DOHH2 (cell line): ENCODE data around the gene TERT.
"Not testable (repeated sequence)": the region's sequence is repeated elsewhere in the genome, so short reads cannot be mapped to it uniquely, and the experiment has no call there.

Experiments
- H3F3A ChIP-seq: fragments of 200-600 bp; sonication (generic), shearing (Covaris generic); 2 replicates; pipeline ENCODE4 v1.6.0; 2016; ENCODE audit warnings: antibody characterized with exemption, mild to moderate bottlenecking; ENCODE audit not compliant: control insufficient read depth, insufficient read depth
- H3K27ac ChIP-seq: fragments of 200-600 bp; sonication (generic); 2 replicates; pipeline ENCODE4 v1.5.1; 2014; ENCODE audit warnings: low read depth, mild to moderate bottlenecking, low read length, moderate library complexity
- H3K27me3 ChIP-seq: fragments of 200-600 bp; sonication (generic); 2 replicates; pipeline ENCODE4 v1.6.1; 2014; ENCODE audit warnings: mild to moderate bottlenecking, low read length, mixed read lengths; ENCODE audit not compliant: control insufficient read depth
- H3K36me3 ChIP-seq: fragments of 200-600 bp; sonication (generic); 2 replicates; pipeline ENCODE4 v1.6.1; 2014; ENCODE audit warnings: mild to moderate bottlenecking, low read length, moderate library complexity, mixed read lengths; ENCODE audit not compliant: control insufficient read depth
- H3K4me1 ChIP-seq: fragments of 200-600 bp; sonication (generic); 2 replicates; pipeline ENCODE4 v1.6.1; 2014; ENCODE audit warnings: mild to moderate bottlenecking, low read length, mixed read lengths; ENCODE audit not compliant: control insufficient read depth
- H3K4me2 ChIP-seq: fragments of 200-600 bp; sonication (generic); 2 replicates; pipeline ENCODE4 v1.6.0; 2014; ENCODE audit warnings: mild to moderate bottlenecking, low read length, moderate library complexity
- H3K4me3 ChIP-seq: fragments of 200-600 bp; sonication (generic); 2 replicates; pipeline ENCODE4 v1.5.1; 2014; ENCODE audit warnings: mild to moderate bottlenecking, low read length, mixed read lengths
- H3K79me2 ChIP-seq: fragments of 200-600 bp; sonication (generic); 2 replicates; pipeline ENCODE4 v1.6.1; 2014; ENCODE audit warnings: mild to moderate bottlenecking, low read length, mixed read lengths; ENCODE audit not compliant: control insufficient read depth
- H3K9me2 ChIP-seq: fragments of 200-600 bp; sonication (generic); replicated peaks from 2 replicates; pipeline ENCODE4 v1.6.1; 2014; ENCODE audit warnings: mild to moderate bottlenecking, low read length, mixed read lengths; ENCODE audit not compliant: control insufficient read depth
- H3K9me3 ChIP-seq: fragments of 200-600 bp; sonication (generic); 2 replicates; pipeline ENCODE4 v1.6.1; 2014; ENCODE audit warnings: antibody characterized with exemption, low read length, mixed read lengths; ENCODE audit not compliant: control insufficient read depth, insufficient read depth
- H4K20me1 ChIP-seq: fragments of 200-600 bp; sonication (generic); 2 replicates; pipeline ENCODE4 v1.6.0; 2014; ENCODE audit warnings: low read depth, mild to moderate bottlenecking, antibody characterized with exemption, low read length, moderate library complexity; ENCODE audit not compliant: control insufficient read depth, insufficient read depth
- EZH2phosphoT487 ChIP-seq: fragments of 200-600 bp; sonication (generic); IDR thresholded peaks from 2 replicates; pipeline ENCODE4 v1.6.1; 2017; ENCODE audit warnings: borderline replicate concordance, mild to moderate bottlenecking, antibody characterized with exemption, low read length, moderate library complexity, mixed read lengths
- TF ChIP-seq, protein P1 (sequence below): fragments of 200-600 bp; sonication (generic); IDR thresholded peaks from one replicate; pipeline ENCODE4 v1.5.1; 2014; ENCODE audit warnings: antibody characterized with exemption, mild to moderate bottlenecking, low read depth, low read length; ENCODE audit not compliant: poor library complexity, severe bottlenecking

Gene TERT

DNA sequence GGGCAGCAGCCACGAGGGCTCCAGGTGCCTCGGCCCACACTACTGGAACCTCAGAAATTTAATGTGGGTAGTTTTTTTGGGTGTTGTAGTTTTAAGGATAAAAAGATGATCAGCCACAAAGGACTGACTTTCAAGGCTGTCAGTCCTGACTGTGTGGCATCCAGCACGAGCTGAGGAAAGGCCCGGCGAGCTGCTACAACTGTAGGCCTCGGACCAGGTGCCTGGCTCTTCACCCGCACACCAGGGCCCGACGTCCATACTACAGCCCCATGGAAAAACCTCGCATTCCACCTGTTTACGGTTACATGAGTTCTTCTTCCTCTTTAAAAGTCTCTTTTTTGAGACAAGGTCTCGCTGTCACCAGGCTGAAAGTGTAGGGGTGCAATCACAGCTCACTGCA lies 47.4 kb upstream of the TERT start:
- Histone ChIP-seq H3K4me1 (peaks cover 61% of the 10 kb centered on the region), H3K36me3 (peaks cover 70% of the 10 kb centered on the region), H3K9me3 (no peaks in the 10 kb centered on the region), H3F3A (peaks cover 18% of the 10 kb centered on the region), H3K79me2 (peaks cover 85% of the 10 kb centered on the region), H4K20me1 (peaks cover 7% of the 10 kb centered on the region; the same call in 1 of the 2 replicates), H3K4me3 (peak overlapping the region; percentile 90), H3K9me2 (no peaks in the 10 kb centered on the region), H3K27me3 (no peaks in the 10 kb centered on the region), H3K4me2 (peak overlapping the region; percentile 99), H3K27ac (peak overlapping the region; percentile 88)
- TF ChIP-seq, protein P1, sequence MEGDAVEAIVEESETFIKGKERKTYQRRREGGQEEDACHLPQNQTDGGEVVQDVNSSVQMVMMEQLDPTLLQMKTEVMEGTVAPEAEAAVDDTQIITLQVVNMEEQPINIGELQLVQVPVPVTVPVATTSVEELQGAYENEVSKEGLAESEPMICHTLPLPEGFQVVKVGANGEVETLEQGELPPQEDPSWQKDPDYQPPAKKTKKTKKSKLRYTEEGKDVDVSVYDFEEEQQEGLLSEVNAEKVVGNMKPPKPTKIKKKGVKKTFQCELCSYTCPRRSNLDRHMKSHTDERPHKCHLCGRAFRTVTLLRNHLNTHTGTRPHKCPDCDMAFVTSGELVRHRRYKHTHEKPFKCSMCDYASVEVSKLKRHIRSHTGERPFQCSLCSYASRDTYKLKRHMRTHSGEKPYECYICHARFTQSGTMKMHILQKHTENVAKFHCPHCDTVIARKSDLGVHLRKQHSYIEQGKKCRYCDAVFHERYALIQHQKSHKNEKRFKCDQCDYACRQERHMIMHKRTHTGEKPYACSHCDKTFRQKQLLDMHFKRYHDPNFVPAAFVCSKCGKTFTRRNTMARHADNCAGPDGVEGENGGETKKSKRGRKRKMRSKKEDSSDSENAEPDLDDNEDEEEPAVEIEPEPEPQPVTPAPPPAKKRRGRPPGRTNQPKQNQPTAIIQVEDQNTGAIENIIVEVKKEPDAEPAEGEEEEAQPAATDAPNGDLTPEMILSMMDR: no peak
- TF ChIP-seq EZH2phosphoT487: no peak

DNA sequence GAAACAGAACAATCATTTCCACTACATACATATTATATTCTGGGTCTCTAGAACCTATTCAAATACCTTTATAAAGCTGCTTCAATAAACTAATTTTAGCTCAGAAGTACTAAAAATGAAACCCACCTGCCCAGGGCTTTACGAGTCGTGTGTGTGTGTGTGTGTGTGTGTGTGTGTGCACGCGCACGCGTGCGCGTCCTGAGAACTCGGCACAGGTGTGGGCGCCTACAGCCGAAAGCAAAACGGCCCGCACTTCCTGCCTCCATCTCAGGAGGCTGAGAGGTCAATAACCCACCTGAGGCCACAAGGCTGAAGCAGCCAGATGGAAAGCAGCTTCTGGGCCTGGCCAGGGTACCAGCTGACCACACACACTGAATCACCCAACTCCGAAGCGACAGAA lies 47.0 kb upstream of the TERT start:
- Histone ChIP-seq H3K4me1 (peaks cover 65% of the 10 kb centered on the region), H3K9me3 (no peaks in the 10 kb centered on the region), H3K27ac (peak overlapping the region; percentile 88), H3K4me3 (peak overlapping the region; percentile 90), H3K27me3 (no peaks in the 10 kb centered on the region), H3K4me2 (peak overlapping the region; percentile 99), H3K79me2 (peaks cover 89% of the 10 kb centered on the region), H3F3A (peaks cover 18% of the 10 kb centered on the region), H3K9me2 (no peaks in the 10 kb centered on the region), H3K36me3 (peaks cover 74% of the 10 kb centered on the region), H4K20me1 (peaks cover 7% of the 10 kb centered on the region; the same call in 1 of the 2 replicates)
- TF ChIP-seq, protein P1: no peak
- TF ChIP-seq EZH2phosphoT487: no peak

DNA sequence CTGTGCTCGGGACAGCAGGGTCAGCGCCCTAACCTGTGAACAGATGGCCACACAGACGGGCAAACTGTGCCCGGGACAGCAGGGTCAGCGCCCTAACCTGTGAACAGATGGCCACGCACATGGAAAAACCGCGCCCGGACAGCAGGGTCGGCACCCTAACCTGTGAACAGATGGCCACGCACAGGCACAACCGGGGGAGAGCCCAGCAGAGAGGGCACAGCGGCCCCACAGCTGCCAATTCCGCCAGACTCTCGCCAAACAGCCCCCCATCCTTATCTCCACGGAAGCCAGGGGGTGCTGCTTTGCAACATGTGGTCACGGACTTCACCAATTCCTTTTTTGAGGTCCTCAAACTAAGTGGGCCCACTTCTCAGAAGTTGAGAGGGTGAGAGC lies 44.9 kb upstream of the TERT start:
- H3K9me3 ChIP-seq, H3K9me2 ChIP-seq, H3K4me2 ChIP-seq, H4K20me1 ChIP-seq, H3K27ac ChIP-seq, H3K4me3 ChIP-seq, H3K27me3 ChIP-seq: not testable (repeated sequence)
- peaks cover 69% of the 10 kb centered on the region for H3K4me1 ChIP-seq
- peaks cover 95% of the 10 kb centered on the region for H3K36me3 ChIP-seq
- peaks cover 18% of the 10 kb centered on the region for H3F3A ChIP-seq
- H3K79me2 ChIP-seq: peaks cover 97% of the 10 kb centered on the region

DNA sequence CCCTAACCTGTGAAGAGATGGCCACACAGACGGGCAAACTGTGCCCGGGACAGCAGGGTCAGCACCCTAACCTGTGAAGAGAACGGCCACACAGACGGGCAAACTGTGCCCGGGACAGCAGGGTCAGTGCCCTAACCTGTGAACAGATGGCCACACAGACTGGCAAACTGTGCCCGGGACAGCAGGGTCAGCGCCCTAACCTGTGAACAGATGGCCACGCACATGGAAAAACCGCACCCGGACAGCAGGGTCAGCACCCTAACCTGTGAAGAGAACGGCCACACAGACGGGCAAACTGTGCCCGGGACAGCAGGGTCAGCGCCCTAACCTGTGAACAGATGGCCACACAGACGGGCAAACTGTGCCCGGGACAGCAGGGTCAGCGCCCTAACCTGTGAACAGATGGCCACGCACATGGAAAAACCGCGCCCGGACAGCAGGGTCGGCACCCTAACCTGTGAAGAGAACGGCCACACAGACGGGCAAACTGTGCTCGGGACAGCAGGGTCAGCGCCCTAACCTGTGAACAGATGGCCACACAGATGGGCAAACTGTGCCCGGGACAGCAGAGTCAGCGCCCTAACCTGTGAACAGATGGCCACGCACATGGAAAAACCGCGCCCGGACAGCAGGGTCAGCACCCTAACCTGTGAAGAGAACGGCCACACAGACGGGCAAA lies 44.4 kb upstream of the TERT start:
- H3K9me3 ChIP-seq, H3K9me2 ChIP-seq, H3K4me2 ChIP-seq, H3K4me3 ChIP-seq, H3K27me3 ChIP-seq, H4K20me1 ChIP-seq, H3K27ac ChIP-seq: not testable (repeated sequence)
- Histone ChIP-seq H3K4me1 (peaks cover 69% of the 10 kb centered on the region), H3K79me2 (peaks cover 98% of the 10 kb centered on the region), H3F3A (peaks cover 18% of the 10 kb centered on the region), H3K36me3 (peaks cover 98% of the 10 kb centered on the region)
